Inflammatory macrophage treated with lipopolysaccharide for 1 hour (primary cell): ENCODE data around the gene SCAF4.
"Not testable (repeated sequence)": the region's sequence is repeated elsewhere in the genome, so short reads cannot be mapped to it uniquely, and the experiment has no call there.

Experiments used
- DNase-seq, 2 donors: peaks; one replicate each; pipeline ENCODE4 v3.0.0-alpha.2; 2020 to 2022

The SCAF4 gene

DNA sequence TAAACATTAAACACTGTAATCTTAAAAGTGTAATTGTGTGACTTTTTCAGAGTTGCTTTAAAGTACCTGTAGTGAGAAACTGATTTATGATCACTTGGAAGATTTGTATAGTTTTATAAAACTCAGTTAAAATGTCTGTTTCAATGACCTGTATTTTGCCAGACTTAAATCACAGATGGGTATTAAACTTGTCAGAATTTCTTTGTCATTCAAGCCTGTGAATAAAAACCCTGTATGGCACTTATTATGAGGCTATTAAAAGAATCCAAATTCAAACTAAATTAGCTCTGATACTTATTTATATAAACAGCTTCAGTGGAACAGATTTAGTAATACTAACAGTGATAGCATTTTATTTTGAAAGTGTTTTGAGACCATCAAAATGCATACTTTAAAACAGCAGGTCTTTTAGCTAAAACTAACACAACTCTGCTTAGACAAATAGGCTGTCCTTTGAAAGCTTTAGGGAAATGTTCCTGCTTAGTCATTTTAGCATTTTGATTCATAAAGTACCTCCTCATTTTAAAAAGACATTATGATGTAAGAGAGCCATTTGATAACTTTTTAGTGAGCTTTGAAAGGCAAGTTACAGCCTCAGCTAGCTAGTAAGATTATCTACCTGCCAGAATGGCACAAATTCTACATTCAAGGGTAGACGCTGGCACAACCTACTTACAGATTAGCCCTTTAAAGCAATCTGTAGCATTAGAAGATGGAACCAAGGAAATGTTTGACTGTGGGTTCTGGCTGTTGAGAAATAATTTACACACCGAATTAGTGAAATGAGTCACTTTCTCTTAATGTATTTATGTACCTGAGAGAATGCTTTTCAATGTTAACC lies 63.0 kb downstream of the SCAF4 start:
- no peak for DNase-seq

DNA sequence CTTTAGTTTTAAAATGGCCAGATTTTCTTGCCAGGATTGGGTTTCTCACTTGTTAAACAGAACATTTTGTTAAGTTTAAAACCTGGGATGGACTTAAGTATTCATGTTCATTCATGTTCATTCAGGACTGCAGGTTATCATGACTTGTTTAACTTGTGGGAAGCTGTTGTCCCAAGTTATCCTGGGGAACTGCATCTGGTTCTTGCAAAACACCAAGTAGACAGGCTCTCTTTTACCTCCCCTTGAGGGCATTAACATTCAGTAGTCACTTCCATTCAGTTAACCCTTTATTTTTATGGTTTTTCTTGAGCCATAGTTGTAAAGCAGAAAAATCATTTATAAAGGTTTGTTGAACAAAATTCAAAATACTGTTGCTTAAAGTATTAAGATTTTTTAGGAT lies 64.3 kb downstream of the SCAF4 start:
- DNase-seq, result no peak

DNA sequence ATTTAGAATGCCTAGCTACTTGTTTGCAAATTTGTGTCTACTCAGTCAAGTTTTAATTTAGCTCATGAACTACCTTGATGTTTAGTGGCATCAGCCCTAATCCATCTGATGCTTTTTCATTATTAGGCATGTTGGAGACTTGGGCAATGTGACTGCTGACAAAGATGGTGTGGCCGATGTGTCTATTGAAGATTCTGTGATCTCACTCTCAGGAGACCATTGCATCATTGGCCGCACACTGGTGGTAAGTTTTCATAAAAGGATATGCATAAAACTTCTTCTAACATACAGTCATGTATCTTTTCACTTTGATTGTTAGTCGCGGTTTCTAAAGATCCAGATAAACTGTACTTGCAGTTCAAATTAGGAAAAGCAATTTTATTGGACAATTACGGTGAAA lies 64.8 kb downstream of the SCAF4 start:
- DNase-seq, result peak in 1 of 2 donors; percentile 65

DNA sequence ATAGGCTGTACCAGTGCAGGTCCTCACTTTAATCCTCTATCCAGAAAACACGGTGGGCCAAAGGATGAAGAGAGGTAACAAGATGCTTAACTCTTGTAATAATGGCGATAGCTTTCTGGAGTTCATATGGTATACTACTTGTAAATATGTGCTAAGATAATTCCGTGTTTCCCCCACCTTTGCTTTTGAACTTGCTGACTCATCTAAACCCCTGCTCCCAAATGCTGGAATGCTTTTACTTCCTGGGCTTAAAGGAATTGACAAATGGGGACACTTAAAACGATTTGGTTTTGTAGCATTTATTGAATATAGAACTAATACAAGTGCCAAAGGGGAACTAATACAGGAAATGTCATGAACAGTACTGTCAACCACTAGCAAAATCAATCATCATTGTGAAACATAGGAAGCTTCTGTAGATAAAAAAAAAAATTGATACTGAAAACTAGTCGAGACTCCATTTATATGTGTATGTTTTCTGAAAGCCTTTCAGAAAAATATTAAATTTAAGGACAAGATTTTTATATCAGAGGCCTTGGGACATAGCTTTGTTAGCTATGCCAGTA lies 65.4 kb downstream of the SCAF4 start:
- DNase-seq, result no peak

DNA sequence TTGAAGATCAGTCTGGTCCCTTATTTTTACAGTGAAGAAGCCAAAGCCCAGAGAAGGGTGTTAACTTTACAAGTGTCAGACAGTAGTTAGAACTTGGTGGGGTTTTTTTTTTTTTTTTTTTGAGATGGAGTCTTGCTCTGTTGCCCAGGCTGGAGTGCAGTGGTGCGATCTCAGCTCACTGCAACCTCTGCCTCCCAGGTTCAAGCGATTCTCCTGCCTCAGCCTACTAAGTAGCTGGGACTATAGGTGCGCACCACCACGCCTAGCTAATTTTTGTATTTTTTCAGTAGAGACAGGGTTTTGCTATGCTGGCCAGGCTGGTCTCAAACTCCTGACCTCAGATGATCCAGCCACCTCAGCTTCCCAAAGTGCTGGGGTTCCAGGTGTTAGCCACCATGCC lies 66.0 kb downstream of the SCAF4 start:
- DNase-seq, result not testable (repeated sequence)

DNA sequence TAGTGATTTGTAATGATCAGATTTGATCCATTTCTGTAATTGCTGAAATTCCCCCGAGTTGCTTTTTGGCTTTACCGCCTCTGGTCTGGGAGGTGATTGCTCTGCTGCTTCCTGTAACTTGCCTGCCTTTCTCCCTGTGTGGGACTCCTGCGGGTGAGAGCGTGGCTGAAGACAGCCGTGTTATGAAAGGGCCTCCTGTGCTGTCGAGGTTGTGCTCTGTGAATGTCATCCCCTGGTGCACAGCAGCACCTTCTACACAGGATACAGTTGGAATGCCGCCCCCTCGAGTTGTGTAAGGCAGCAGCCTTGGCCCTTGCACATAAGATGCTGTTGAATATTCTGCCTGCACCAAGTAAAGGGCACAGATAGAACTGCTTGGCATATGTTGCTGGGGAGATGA lies 66.5 kb downstream of the SCAF4 start:
- DNase-seq, result no peak

DNA sequence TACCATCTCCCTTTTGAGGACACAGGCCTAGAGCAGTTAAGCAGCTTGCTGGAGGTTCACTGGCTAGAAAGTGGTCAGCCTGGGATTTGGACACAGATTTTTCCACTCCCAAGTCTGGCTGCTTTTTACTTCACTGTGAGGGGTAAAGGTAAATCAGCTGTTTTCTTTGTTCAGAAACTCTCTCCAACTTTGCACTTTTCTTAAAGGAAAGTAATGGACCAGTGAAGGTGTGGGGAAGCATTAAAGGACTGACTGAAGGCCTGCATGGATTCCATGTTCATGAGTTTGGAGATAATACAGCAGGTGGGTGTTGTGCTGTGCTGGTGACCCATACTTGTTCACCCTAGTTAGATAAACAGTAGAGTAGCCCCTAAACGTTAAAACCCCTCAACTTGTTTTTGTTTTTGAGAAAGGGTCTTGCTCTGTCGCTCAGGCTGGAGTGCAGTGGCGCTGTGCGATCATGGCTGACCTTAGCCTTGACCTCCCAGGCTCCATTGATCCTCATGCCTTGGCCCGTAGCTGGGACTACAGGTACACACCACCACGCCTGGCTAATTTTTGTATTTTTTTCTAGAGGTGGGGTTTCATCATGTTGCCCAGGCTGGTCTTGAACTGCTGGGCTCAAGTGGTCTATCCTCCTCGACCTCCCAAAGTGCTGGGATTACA lies 68.2 kb downstream of the SCAF4 start:
- no peak for DNase-seq

DNA sequence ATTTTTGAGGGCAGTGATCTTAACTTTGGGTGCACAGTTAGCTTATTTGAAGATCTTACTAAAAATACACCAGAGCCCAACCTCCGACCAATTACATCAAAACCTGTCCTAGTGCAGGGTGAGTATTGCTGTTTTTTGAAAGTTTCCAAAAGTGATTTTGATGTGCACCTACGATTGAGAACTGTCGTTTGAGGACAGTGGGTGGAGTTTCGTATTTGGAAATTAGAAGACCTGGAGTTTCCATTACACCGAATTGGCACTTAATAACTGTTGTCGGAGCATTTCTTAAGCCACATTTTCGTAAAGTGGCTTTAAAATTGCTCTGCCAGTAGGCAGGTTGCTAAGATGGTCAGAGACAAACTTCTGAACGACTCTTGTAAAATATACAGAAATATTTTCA lies 71.3 kb downstream of the SCAF4 start:
- no peak for DNase-seq

DNA sequence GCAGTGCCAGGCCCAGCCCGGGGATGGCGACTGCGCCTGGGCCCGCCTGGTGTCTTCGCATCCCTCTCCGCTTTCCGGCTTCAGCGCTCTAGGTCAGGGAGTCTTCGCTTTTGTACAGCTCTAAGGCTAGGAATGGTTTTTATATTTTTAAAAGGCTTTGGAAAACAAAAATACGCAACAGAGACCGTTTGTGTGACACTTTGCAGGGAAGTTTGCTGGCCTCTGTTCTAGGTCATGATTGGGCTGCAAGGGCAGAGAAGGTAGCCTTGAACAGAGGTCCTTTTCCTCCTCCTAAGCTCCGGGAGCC lies 71.7 kb downstream of the SCAF4 start:
- DNase-seq, result no peak

DNA sequence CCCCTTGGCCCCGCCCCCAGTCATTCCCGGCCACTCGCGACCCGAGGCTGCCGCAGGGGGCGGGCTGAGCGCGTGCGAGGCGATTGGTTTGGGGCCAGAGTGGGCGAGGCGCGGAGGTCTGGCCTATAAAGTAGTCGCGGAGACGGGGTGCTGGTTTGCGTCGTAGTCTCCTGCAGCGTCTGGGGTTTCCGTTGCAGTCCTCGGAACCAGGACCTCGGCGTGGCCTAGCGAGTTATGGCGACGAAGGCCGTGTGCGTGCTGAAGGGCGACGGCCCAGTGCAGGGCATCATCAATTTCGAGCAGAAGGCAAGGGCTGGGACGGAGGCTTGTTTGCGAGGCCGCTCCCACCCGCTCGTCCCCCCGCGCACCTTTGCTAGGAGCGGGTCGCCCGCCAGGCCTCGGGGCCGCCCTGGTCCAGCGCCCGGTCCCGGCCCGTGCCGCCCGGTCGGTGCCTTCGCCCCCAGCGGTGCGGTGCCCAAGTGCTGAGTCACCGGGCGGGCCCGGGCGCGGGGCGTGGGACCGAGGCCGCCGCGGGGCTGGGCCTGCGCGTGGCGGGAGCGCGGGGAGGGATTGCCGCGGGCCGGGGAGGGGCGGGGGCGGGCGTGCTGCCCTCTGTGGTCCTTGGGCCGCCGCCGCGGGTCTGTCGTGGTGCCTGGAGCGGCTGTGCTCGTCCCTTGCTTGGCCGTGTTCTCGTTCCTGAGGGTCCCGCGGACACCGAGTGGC lies 72.2 kb downstream of the SCAF4 start, which contains the start of gene SOD1:
Gene SOD1 (plus strand): TSS at position 158 of the 723 bp plus-strand sequence. CDS start 77 bp downstream, at position 235.
- DNase-seq, result peak; percentile 92 to 96

DNA sequence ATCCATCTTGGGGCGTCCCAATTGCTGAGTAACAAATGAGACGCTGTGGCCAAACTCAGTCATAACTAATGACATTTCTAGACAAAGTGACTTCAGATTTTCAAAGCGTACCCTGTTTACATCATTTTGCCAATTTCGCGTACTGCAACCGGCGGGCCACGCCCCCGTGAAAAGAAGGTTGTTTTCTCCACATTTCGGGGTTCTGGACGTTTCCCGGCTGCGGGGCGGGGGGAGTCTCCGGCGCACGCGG lies 72.7 kb downstream of the SCAF4 start:
- DNase-seq, result no peak

DNA sequence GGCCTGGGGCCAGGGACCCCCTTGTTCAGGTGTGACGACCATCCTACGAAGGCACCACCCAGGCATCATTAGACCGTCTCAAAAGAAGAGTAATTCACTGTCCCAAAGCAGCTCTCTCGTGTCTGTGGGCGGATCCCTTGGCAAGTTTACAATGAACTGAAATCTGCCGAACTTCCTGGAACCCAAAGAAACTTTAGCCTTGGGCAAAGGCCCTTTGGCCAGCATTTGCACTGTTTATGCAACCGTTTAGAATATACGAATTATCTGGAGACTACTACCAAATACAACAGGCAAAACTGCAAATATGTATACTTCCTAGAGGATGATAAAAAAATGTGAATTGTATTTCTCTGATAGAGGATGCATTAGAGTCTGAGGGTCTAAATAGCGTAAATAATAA lies 73.9 kb downstream of the SCAF4 start:
- no peak for DNase-seq

DNA sequence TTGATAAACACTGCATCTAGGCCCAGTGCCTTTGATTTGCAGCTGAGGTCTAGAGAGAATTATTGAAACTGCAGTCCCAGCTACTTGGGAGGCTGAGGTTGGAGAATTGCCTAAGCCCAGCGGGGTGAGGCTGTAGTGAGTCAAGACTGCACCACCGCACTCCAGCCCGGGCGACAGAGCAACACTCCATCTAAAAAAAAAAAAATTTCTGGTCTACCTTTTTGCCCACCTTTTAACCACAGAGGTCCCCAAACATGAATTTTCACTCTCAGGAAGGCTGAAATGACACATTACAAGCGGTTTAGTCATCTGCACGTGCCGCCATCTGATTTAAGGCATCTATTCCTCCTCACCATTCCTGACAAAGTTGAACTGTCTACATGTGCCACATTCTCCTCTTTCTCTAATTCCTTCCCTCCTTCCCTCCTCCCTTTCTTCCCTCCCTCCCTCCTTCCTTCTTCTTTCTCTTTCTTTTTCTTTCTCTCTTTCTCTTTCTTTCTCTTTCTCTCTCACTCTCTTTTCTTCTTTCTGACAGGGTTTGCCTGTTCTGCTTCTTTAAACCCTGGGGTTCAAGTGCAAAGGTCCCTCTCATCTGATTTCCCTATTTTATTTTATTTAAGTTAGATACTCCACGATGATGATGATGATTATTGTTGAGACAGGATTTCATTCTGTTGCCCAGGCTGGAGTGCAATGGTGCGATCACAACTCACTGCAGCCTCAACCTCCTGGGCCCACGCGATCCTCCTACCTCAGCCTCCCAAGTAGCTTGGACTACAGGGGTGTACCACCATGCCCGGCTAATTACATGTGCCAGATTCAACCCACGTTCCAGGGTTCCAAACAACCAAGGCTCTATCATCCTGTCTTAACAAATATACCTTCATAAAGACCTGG lies 75.5 kb downstream of the SCAF4 start:
- DNase-seq, result no peak

DNA sequence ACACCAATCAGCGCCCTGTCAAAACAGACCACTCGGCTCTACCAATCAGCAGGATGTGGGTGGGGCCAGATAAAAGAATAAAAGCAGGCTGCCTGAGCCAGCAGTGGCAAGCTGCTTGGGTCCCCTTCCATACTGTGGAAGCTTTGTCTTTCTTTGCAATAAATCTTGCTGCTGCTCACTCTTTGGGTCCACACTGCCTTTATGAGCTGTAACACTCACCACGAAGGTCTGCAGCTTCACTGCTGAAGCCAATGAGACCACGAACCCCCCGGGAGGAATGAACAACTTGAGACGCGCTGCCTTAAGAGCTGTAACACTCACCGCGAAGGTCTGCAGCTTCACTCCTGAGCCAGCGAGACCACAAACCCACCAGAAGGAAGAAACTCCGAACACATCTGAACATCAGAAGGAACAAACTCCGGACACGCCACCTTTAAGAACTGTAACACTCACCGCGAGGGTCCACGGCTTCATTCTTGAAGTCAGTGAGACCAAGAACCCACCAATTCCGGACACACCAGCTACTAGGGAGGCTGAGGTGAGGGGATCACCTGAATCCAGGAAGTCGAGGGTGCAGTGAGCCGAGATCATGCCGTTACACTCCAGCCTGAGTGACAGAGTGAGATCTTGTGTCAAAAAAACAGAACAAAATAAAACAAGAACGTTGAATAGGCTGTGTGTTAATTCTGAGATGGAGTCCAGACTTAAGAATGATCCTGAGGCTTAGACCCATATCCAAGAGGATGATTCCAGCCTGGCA lies 76.9 kb downstream of the SCAF4 start:
- DNase-seq, result not testable (repeated sequence)

DNA sequence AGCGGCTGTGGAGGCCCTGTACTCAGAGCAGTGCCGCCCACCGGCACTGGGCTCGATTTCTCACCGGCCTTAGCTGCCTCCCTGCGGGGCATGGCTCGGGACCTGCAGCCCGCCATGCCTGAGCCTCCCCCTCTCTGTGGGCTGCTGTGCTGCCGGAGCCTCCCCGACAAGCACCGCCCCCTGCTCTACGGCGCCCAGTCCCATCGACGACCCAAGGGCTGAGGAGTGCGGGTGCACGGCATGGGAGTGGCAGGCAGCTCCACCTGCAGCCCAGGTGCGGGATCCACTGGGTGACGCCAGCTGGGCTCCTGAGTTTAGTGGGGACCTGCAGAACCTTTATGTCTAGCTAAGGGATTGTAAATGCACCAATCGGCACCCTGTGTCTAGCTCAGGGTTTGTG lies 77.6 kb downstream of the SCAF4 start:
- DNase-seq, result no peak

DNA sequence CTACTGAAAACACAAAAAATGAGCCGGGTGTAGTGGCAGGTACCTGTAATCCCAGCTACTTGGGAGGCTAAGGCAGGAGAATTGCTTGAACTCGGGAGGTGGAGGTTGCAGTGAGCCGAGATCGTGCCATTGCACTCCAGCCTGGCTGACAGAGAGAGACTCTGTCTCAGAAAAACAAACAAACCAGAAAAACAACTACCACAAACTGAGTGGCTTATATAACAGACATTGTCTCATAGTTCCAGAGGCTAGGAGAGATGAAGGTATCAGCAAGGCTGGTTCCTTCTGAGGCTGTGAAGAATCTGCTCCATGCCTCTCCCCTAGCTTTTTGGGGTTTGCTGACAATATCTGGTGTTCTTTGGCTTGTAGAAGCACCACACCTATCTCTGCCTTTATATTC lies 80.4 kb downstream of the SCAF4 start:
- DNase-seq, result not testable (repeated sequence)

DNA sequence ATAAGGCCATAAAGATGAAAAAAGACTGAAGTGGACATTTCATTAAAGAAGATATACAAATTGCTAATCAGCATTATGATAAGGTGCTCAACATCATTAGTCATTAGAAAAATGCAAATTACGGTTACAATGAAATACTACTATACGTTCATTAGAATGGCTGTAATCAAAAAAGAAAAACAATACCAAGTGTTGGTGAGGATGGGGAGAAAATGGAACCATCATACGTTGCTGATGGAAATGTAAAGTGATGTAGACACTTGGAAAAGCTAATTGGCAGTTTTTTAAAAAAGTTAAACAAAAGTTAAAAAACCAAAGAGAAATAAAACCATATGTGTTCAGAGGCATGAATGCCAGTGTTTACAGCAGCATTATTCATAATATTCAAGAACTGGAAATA lies 81.0 kb downstream of the SCAF4 start:
- no peak for DNase-seq

DNA sequence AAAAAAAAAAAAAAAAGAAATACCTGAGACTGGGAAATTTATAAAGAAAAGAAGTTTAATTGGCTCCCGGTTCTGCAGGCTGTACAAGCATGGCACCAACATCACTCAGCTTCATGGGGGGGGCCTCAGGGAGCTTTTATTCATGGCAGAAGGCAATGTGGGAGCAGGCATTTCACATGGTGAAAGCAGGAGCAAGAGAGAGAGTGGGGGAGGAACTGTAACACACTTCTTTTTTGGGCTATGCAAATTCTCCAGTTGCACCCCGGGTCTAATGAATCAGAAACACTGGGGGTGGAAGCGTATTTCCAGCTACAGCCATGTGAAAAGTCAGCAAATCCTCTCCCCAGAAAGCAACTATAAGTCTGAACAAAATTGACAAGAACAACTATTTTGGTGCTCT lies 84.3 kb downstream of the SCAF4 start:
- no peak for DNase-seq

DNA sequence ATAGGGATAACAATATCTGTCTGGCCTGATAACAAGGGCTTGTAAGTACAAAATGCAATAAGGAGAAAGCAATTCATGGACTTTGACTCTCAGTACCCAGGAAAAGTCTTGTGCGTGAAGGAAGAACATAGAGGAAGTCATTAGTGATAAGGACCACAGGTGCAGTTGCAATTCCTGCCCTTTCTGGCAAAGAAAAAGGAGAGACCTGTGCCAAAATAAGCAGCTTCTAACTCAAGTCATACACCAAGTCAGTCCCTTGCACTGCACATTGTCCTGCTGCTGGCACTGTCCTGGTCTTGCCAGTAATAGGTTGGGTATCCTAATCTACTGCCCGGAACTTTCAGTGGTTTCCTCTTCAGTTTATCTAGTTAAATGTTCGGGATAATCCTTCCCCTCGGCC lies 87.3 kb downstream of the SCAF4 start:
- no peak for DNase-seq

DNA sequence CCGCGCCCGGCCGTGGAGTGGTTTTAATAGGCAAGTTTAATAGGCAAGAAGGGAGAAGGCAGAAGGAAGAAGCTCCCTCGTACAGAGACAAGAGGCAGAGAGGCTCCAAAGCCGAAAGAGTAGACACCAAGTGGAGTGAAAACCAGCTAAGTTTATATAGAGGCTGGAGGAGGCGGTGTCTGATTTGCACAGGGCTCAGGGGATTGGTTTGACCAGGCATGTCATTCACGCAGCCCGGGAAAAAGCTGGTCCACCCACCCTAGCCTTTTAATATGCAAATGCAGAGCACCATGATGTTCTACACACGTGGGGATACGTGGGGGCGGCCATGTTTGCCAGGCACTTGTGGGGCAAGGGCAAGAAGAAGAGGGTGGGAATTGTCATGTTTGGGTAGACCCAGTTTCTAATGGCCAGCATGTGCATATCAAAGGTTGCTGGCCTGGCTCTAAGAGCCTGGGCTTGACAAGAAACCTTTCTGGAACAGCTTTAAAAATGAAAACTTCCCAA lies 90.4 kb downstream of the SCAF4 start:
- no peak for DNase-seq

DNA sequence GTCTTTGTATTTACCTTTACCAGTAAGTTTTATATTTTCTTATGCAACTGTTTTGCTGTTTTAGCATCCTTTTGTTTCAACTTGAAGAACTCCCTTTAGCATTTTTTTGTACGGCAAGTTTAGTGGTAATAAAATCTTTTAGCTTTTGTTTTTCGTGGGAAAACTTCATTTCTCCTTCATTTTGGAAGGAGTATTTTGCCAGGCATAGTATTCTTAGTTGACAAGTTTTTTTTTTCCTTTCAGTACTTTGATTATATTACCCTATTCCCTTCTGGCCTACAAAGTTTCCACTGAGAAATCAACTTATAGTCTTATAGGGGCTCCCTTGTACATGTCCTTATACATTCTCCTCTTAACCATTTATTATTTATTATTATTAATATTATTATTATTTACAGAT lies 95.0 kb downstream of the SCAF4 start:
- no peak for DNase-seq

DNA sequence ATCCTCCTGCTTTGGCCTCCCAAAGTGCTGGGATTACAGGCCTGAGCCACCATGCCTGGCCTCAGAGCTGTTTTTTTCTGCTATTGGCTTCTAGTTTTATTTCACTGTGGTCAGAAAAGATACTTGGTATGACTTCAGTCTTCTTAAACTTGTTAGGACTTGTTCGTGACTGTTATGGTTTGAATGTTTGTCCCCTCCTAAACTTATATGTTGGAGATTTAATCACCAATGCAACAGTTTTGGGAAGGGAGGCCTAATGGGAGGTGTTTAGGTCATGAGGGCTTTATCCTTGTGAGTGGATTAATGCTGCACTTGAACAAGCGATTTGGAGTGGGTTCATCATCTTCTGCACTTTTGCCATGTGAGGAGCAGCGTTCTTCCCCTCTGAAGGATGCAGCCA lies 96.9 kb downstream of the SCAF4 start:
- DNase-seq, result no peak
